Heart right ventricle (tissue), 16 donors: Measurements from ENCODE around the gene ZNF506. TPM values are rescaled to one million over a fixed set of nuclear protein-coding genes. Genes with fewer than 3 reads are reported as not detected.
"Not testable (repeated sequence)": the region's sequence is repeated elsewhere in the genome, so short reads cannot be mapped to it uniquely, and the experiment has no call there.

Experiments
- ATAC-seq, 8 donors: fragments of 200-7000 bp; cut with Tn5 transposase; one replicate each; pipeline ENCODE4 v1.9.1; 2020; ENCODE audit warnings: mild to moderate bottlenecking in 8 of 8, moderate library complexity in 8 of 8, moderate number of reproducible peaks in 1 of 8
- DNase-seq, 2 donors: peaks; one replicate each; pipeline ENCODE4 v3.0.0-alpha.2; 2020
- H3K27ac ChIP-seq, 10 donors: fragments of 200-600 bp; sonication (generic) in 2 of 10; one replicate each; pipeline versions ENCODE4 v1.5.0 to v1.8.0; 2020 to 2022; ENCODE audit warnings: mild to moderate bottlenecking in 3 of 10
- H3K27me3 ChIP-seq, 7 donors: fragments of 200-600 bp; one replicate each; pipeline ENCODE4 v1.8.0; 2021 to 2022; ENCODE audit warnings: mild to moderate bottlenecking in 2 of 7
- H3K36me3 ChIP-seq, 9 donors: fragments of 200-600 bp; sonication (generic) in 1 of 9; one replicate each; pipeline versions ENCODE4 v1.5.0 to v1.8.0; 2020 to 2022; ENCODE audit warnings: mild to moderate bottlenecking in 2 of 9
- H3K4me1 ChIP-seq, 9 donors: fragments of 200-600 bp; sonication (generic) in 1 of 9; one replicate each; pipeline versions ENCODE4 v1.5.0 to v1.8.0; 2020 to 2022; ENCODE audit warnings: mild to moderate bottlenecking in 4 of 9
- H3K4me3 ChIP-seq, 10 donors: fragments of 200-600 bp; sonication (generic) in 2 of 10; one replicate each; pipeline versions ENCODE4 v1.5.0 to v1.8.0; 2020 to 2022; ENCODE audit warnings: mild to moderate bottlenecking in 7 of 10, moderate library complexity in 2 of 10
- H3K9me3 ChIP-seq, 11 donors: fragments of 200-600 bp in 10 of 11; sonication (generic) in 2 of 11; one replicate each; pipeline versions ENCODE4 v1.5.0 to v1.8.0; 2013 to 2022; ENCODE audit warnings: mild to moderate bottlenecking in 2 of 11, control low read depth in 1 of 11, moderate library complexity in 1 of 11
- WGBS, 2 donors: extraction: QIAGEN DNeasy Blood & Tissue Kit; methylation state at CpG; one replicate each; pipeline ENCODE4 v1.1.7; 2013; ENCODE audit warnings: inconsistent platforms in 1 of 2; 5-methylcytosine and 5-hydroxymethylcytosine counted together
- intact Hi-C, 10 donors: fragments of 100-400 bp; cut with DNase I; formaldehyde crosslinking; loops; one replicate each; pipeline versions ENCODE4 v1.11.1 to v1.14.2; 2022
- polyA plus RNA-seq, 2 donors: library from polyadenylated mRNA; stranded (reverse); fragments of 200-250 nt; gene quantifications; one replicate each; pipeline ENCODE4 v1.2.3, GENCODE V29; 2013
- total RNA-seq, 10 donors: library from RNA; stranded (reverse); fragmentation: NEBNext Ultra II Directional in 3 of 10; extraction: Animal tissue kit (Norgen Biotek cat#: 25700) in 3 of 10; gene quantifications; one replicate each; pipeline versions ENCODE4 v1.2.1 to v1.2.4, GENCODE V29; 2021 to 2023
- TF ChIP-seq, protein P1 (sequence below), 9 donors: fragments of 200-600 bp; sonication (generic) in 2 of 9; IDR thresholded peaks; one replicate each; pipeline versions ENCODE4 v1.5.0 to v1.8.0; 2021 to 2022; ENCODE audit warnings: antibody characterized with exemption in 9 of 9, mild to moderate bottlenecking in 5 of 9, moderate library complexity in 1 of 9
- donor health status: Arrhythmogenic right ventricular cardiomyopathy.
- donor health status: ischemic (EF 13 %, LVEDD 7.1; RV severe dilation, severe dysfunction).
- donor health status: healthy with polysubstance abuse.
- donor health status: DM: no; HTN: yes; CAD: no.
- donor health status: DM: no; HTN: no; CAD: no.
- donor health status: ischemic (EF 25% LVEDD 6.9; RV normal size, moderate dysfunction).
- donor health status: ischemic (EF 25% LVEDD 5.7; RV mildly dilated, moderate dysfunction).
- donor health status: healthy.
- donor health status: DM: yes; HTN: yes; CAD: no.
- donor health status: Ischemic cardiomyopathy.
- donor health status: ischemic (EF 35%, LVEDD 5.7; RV mildly dilated, moderate dysfunction).
- donor health status: nonischemic (EF 11% LVEDD 7.7; RV severe dilation, severe dysfunction).
- donor health status: DM: yes; HTN: yes; CAD: no.
- donor health status: PGD.
- donor health status: ischemic (EF 29% LVEDD 5.4; RV normal size, mild dysfunction).
- donor health status: nonischemic (EF 23%, LVEDD 6.1; RV moderate dilation, normal function).

The ZNF506 gene
- total and polyA plus RNA-seq, 12 donors: 3.3 to 17.0 (median 12.6) TPM

DNA sequence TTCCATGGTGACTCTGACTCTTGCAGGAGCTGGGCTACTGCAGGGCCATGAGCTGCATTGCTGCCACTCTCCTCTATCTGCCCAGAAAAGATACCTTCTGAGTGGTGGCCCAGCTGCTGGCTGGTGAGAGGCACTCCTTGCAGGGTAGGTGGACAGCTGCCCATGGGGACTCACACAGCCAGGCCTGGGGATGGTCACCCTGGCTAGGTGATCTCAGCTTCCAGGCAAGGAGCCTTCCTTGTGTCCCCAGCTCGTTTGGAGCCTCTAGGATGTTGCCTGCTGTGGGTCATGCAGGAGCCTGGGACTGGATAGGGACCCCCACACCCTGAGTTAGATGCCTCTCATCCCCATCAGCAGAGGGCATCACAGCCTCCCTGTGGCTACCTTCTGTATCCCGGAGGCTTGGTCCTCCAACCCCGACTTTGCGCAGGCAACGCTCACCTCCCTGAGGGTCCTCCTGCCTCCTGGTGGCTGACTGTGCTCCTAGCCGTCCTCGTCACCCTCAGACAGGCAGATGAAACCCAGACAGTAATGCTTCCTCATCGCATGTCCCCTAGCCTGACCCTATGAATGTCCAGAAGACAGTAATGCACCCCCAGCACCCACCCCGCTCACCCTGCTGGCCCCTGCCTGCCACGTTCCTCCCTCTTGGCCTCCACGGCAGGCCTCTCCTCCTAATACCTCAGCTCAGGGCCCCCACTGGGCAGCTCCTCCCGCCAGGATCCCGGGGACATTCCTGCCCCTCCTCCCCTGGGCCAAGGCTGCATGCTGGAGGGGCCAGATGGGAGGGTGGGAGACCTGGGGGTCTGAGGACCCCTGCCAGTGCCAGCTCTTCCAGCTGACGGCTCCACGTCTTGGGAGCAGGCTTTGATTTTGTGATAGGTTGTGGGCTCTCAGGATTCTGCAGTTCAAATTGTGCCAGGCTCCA, 75.0 kb downstream of the ZNF506 start:
- no peaks in the 10 kb centered on the region for H3K9me3 ChIP-seq
- WGBS, 2 donors: 59 to 63% methylated on average over 15 of the region's 15 CpGs
- no peak for DNase-seq
- no peak overlapping the region for H3K4me3 ChIP-seq
- intact Hi-C loops: no loop called here
- H3K27me3 ChIP-seq: no peaks in the 10 kb centered on the region
- H3K36me3 ChIP-seq: no peaks in the 10 kb centered on the region
- no peak for ATAC-seq
- no peaks in the 10 kb centered on the region for H3K4me1 ChIP-seq
- TF ChIP-seq, protein P1, sequence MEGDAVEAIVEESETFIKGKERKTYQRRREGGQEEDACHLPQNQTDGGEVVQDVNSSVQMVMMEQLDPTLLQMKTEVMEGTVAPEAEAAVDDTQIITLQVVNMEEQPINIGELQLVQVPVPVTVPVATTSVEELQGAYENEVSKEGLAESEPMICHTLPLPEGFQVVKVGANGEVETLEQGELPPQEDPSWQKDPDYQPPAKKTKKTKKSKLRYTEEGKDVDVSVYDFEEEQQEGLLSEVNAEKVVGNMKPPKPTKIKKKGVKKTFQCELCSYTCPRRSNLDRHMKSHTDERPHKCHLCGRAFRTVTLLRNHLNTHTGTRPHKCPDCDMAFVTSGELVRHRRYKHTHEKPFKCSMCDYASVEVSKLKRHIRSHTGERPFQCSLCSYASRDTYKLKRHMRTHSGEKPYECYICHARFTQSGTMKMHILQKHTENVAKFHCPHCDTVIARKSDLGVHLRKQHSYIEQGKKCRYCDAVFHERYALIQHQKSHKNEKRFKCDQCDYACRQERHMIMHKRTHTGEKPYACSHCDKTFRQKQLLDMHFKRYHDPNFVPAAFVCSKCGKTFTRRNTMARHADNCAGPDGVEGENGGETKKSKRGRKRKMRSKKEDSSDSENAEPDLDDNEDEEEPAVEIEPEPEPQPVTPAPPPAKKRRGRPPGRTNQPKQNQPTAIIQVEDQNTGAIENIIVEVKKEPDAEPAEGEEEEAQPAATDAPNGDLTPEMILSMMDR (IDR thresholded peaks at IDR 0.05): no peak
- H3K27ac ChIP-seq: no peak overlapping the region

DNA sequence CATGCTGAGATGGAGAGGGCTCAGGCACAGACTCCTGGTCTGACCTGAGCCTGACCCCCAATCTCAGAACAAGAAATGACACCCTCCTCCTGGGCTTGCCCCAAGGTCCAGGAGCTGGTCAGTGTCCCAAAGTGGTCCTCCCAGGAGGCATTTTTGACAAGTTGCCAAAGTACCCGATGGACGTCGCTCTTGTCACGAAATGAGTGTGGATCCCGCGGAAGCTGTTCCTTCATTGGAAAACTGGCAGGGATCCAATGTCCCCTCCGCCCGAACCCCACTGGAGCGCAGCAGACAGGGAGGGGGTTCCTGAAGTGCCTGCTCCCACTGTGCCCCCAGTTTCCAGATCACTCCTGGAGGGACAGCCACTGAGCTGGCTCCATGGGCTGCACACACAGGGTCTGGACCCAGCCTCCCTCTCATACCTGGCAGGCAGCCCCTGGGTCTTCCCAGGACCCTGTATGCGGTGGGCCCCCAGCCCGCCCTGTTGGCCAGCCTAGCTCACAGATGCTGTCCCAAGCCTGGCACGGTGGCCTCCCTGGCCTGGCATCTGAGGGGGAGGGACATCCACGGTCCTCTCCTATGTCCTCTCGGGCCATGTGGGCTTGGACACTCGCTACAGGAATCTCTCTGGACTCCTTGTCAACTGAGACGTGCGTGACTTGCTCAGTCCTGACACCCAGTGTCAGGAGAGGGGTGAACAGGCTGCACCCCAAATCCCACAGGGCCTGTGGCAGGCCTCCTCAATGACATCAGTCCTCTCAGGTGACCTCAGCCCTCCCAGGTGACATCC, 75.9 kb downstream of the ZNF506 start:
- ATAC-seq: no peak
- intact Hi-C loops: no loop called here
- Histone ChIP-seq H3K9me3 (no peaks in the 10 kb centered on the region), H3K4me1 (no peaks in the 10 kb centered on the region), H3K27me3 (no peaks in the 10 kb centered on the region), H3K4me3 (no peak overlapping the region), H3K27ac (no peak overlapping the region), H3K36me3 (no peaks in the 10 kb centered on the region)
- TF ChIP-seq, protein P1 (IDR thresholded peaks at IDR 0.05): no peak
- WGBS, 2 donors: 67 to 74% methylated on average over 17 of the region's 17 CpGs
- DNase-seq: no peak

DNA sequence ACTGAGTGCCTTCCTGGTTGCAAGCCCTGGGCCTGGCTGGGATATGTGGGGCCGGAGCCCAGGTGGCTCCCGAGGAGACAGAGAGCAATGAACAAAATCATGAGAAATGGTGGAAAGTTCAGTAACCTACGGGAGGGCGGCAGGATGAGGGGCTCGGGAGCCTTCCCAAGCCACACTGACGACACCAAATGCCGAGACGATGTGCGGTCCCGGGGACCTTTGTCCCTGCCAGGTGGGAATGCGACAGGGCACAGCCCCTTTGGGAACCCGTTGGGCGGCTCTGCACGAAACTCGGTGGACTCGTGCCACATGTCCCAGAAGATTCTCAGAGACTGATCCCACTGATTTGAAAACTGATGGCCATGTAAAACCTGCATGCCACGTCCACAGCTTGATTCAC, 76.9 kb downstream of the ZNF506 start:
- no peak for ATAC-seq
- no peak overlapping the region for H3K27ac ChIP-seq
- WGBS, 2 donors: 91% methylated on average over 17 of the region's 17 CpGs
- H3K27me3 ChIP-seq: no peaks in the 10 kb centered on the region
- H3K4me3 ChIP-seq: no peak overlapping the region
- no peak for DNase-seq
- TF ChIP-seq, protein P1 (IDR thresholded peaks at IDR 0.05): no peak
- H3K36me3 ChIP-seq: no peaks in the 10 kb centered on the region
- no peaks in the 10 kb centered on the region for H3K9me3 ChIP-seq
- no peaks in the 10 kb centered on the region for H3K4me1 ChIP-seq
- intact Hi-C loops: no loop called here

- H3K4me1 ChIP-seq, H3K27me3 ChIP-seq, DNase-seq, intact Hi-C loops, ATAC-seq, H3K27ac ChIP-seq, H3K36me3 ChIP-seq, H3K4me3 ChIP-seq, H3K9me3 ChIP-seq: not testable (repeated sequence)
- WGBS, 2 donors: 79 to 84% methylated on average over 6 of the region's 6 CpGs
Measured at GRCh38 chr19:19743921-19744320, 77.6 kb downstream of the ZNF506 start.
